ENCODE data around the gene HAVCR2. TPM values are rescaled to one million over a fixed set of nuclear protein-coding genes. Genes with fewer than 3 reads are reported as not detected.

The HAVCR2 gene
- total RNA-seq, 1 experiment from 2014 or later, result not detected

DNA sequence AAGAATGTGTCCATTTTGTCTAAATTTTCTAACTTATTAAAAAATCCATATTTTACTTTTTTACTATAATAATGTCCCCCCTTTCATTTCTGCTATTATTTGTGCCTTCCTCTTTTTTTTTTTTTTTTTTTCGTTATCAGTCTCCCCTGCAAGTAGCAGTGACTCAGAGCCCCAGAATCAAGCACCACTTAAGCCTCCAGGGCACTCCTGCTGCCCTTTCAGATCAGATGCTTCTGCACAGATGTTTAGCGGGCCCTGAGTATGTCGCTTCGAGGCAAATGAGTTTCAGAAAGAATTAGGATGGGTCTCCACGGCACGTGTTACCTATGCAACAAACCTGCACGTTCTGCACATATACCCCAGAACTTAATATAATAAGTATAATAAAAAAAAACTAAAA, 22.1 kb upstream of the HAVCR2 start:
- no peak for DNase-seq
- H3K79me2 ChIP-seq (ENCODE audit: insufficient read depth, low read length), result no peaks in the 10 kb centered on the region

More for the DNA sequence above, 22.1 kb upstream of the HAVCR2 start:
- peaks cover 5 to 7% of the 10 kb centered on the region in 2 experiments for H3K4me1 Mint-ChIP-seq
- Histone ChIP-seq H2BK120ac (ENCODE audit: low read depth, low read length, poor library complexity, severe bottlenecking) (no peak overlapping the region), H2AFZ (ENCODE audit: low read length) (no peak overlapping the region), H3K9ac (ENCODE audit: extremely low read depth, insufficient read length, low read length) (no peak overlapping the region), H3T11ph (ENCODE audit: low read length) (no peak overlapping the region), H3K4me2 (ENCODE audit: insufficient read depth, insufficient read length, low read length) (no peak overlapping the region), H4K91ac (ENCODE audit: insufficient read length, low read depth, low read length) (no peak overlapping the region), H3K9me3 (ENCODE audit: control insufficient read depth, low read depth, low read length) (no peaks in the 10 kb centered on the region), H3K79me1 (ENCODE audit: insufficient read depth, low read depth, low read length, poor library complexity, severe bottlenecking) (no peaks in the 10 kb centered on the region), H2AK5ac (ENCODE audit: insufficient read length, low read length) (no peak overlapping the region), H3K4ac (ENCODE audit: low read depth, low read length) (no peak overlapping the region), H4K8ac (replicated peaks; ENCODE audit: insufficient read length, low read depth, low read length) (no peak overlapping the region), H3K23me2 (ENCODE audit: insufficient read length, low read depth, low read length, poor library complexity, severe bottlenecking) (no peaks in the 10 kb centered on the region), H4K5ac (ENCODE audit: insufficient read length, low read depth, low read length) (no peak overlapping the region), H3K27ac (ENCODE audit: insufficient read length, low read depth, low read length) (no peak overlapping the region), H3K23ac (ENCODE audit: insufficient read length, low read depth, low read length) (no peak overlapping the region), H2BK5ac (ENCODE audit: insufficient read length, low read length) (no peak overlapping the region), H3K18ac (ENCODE audit: insufficient read length, low read depth, low read length) (no peak overlapping the region), H3K4me1 (ENCODE audit: insufficient read depth, low read length) (no peaks in the 10 kb centered on the region), H3K14ac (ENCODE audit: insufficient read depth, low read length) (no peak overlapping the region), H2BK20ac (ENCODE audit: low read depth, low read length, poor library complexity, severe bottlenecking) (no peak overlapping the region), H3K56ac (ENCODE audit: insufficient read length, low read depth, low read length) (no peak overlapping the region), H2BK15ac (ENCODE audit: low read depth, low read length) (no peak overlapping the region), H3K27me3 (ENCODE audit: insufficient read depth, low read length) (no peaks in the 10 kb centered on the region), H4K20me1 (ENCODE audit: control insufficient read depth, insufficient read depth, insufficient read length) (no peaks in the 10 kb centered on the region), H2BK12ac (ENCODE audit: insufficient read length, low read depth, low read length) (no peak overlapping the region)
- H3K27me3 Mint-ChIP-seq (ENCODE audit: low read depth), result no peaks in the 10 kb centered on the region
- H3K36me3 Mint-ChIP-seq (ENCODE audit: insufficient read depth in 1 of 3, low read depth in 3 of 3), result no peaks in the 10 kb centered on the region; a peak in 1 of 7 replicates
- H3K4me3 Mint-ChIP-seq, result no peak overlapping the region
- no CpG with 5 or more reads among the region's 7 CpGs for WGBS (ENCODE audit: extremely low coverage, insufficient read length, low lambda C conversion rate)
- H3K27ac Mint-ChIP-seq, result peak overlapping the region in 1 of 3 experiments; percentile 67; a peak in 1 of 7 replicates
- H3K9me3 Mint-ChIP-seq, result no peaks in the 10 kb centered on the region
- TF ChIP-seq CTCF (conservative IDR thresholded peaks at IDR 0.05), result no peak
